Stimulated activated CD4-positive, alpha-beta T cell treated with anti-CD3 and anti-CD28 coated beads, Interleukin-1b, Interleukin-23, amount 100 ng/mL, for 4 hours (primary cell): ENCODE results near the gene PPP1R26.
A peak's percentile ranks its signal among the peaks of the same experiment; 100 is the strongest.

Source experiments
- DNase-seq, 2 donors: peaks; one replicate each; pipeline ENCODE4 v3.0.0-alpha.2; 2020; ENCODE audit warnings: low read depth in 2 of 2

Gene PPP1R26

GRCh38 chr9:135487281-135488012, 7.9 kb downstream of the PPP1R26 start:
- DNase-seq, result no peak

DNA sequence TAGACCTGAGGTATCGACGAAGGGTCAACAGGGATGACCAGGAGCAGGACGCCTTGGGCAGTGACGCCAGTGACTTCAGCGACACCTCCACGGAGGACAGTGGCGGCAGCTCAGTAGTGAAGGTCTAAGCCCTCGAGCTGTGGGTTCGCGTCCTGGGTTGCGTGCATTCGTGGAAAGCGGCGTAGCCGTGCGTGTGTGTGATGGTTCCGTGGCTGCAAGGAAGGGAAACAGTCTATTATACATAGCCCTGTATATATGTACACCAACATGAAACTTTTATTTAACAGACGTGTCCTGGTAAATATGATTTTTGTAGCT, 8.4 kb downstream of the PPP1R26 start:
- DNase-seq, result no peak

DNA sequence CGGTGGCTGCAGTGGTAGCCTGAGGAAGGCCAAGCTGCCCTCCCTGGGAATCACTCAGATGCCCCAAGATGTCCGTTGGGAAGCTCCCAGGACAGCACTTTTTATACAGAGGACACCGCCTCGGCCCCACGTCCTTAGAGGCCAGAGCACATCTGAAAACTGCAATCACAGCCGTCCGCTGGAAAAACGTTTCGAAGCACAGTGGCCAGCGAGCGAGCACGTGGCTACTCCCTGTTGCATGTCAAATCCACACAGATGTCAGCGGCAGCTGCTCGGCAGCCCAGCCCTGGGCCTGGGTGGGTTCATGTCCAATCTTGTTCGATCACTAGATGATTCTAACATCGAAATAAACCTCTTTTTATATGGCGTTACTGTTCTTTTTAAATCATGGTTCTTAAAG, 8.9 kb downstream of the PPP1R26 start:
- no peak for DNase-seq

DNA sequence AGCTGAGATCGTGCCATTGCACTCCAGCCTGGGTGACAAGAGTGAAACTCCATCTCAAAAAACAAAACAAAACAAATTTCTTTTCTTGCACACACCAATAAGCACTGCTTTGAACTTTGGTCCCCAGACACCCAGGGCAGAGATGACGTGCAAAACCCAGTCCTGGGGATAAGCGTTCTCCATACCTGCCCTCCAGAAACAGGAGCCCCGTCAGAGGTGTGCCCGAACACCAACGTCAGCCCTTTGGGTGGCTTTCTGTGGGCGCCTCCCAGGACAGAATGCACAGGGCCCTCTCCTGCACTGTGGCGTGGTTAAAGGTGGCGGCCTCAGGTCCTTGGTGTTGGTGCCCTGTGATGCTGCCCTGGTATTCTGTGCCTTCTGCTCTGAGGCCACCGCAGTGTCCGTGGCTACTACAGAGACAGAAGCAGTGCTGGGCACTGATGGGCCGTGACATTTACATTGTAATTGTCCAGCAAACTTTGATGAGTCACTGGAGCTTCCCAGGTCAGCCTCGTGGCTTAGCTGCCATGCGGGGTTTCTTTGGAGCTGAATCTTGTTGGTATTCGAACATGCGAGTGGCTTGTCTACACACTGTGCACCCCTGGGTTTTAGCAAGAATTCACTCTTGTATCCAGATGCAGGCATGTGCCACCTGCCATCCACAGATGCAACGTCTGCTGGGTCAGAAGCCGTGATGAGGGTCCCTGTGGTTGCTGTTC, 9.8 kb downstream of the PPP1R26 start:
- DNase-seq, result no peak

DNA sequence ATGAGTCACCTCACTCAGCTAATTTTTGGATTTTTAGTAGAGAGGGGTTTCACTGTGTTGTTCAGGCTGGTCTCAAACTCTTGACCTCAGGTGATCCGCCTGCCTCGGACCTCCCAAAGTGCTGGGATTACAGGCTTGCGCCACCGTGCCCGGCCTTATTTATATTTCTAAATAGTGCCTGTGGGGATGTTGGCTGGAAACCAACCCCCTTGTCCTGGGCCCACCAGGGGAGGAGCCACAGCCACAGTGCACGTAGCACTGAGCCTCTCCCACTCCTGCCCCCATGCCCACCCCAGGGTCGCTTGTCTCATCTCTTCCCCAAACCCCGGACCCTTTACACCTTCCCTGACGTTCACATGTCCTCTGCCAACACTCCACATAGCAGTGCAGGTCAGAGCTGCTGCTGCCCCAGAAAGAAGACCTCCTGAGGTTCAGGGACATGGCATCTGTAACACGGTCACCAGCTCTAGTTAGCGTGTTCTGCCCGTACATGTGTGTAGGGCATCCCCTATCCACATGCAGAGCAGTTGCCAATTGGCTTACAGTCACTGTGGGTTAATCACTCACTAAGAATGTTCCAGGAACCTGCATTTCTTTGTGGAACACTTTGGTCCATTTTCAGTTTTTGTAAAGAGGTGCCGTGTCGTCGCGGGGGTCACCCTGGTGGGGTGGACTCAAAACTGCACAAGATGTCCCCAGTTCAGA, 10.7 kb downstream of the PPP1R26 start:
- no peak for DNase-seq

DNA sequence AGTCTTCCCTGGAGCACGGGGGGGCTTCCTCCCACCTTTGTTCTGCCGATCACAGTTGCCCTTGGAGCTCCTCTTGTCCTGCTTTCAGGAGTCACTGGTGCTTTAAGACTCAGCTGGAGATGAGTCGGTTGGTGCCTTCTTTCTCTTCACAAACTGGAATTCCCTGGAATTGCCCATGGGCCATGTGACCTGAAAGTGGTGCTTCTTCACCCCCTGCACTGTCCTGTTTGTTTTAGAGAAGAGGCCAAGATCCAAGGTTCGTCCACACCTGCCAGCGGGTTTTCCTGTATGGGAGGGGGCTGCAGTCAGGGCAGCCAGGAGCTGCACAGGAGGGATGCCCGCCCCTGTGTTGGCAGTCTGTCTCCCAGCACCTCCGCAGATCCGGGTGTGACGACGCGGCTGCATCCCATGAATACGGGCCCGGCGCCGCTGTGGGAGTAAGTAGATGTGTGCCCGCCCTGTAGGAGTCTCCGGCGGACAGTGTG, 11.4 kb downstream of the PPP1R26 start:
- no peak for DNase-seq

DNA sequence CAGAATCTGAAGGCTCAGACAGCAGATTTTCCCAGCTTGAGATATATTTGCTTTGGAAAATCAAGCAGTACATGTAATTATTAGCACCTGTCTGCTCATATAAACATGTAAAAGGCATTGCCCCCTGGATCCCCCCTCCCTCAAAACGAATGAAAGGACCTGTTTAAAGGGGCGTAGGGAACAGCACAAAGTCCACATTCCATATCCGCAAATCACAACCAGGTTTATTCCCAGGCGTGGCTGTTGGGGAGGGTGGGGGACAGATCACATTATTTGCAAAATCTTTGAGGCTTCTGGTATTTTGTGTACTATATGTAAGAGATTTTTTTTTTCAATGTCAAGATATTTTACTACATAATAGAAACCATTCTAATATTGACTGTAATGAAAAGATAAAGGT, 12.2 kb downstream of the PPP1R26 start:
- no peak for DNase-seq

DNA sequence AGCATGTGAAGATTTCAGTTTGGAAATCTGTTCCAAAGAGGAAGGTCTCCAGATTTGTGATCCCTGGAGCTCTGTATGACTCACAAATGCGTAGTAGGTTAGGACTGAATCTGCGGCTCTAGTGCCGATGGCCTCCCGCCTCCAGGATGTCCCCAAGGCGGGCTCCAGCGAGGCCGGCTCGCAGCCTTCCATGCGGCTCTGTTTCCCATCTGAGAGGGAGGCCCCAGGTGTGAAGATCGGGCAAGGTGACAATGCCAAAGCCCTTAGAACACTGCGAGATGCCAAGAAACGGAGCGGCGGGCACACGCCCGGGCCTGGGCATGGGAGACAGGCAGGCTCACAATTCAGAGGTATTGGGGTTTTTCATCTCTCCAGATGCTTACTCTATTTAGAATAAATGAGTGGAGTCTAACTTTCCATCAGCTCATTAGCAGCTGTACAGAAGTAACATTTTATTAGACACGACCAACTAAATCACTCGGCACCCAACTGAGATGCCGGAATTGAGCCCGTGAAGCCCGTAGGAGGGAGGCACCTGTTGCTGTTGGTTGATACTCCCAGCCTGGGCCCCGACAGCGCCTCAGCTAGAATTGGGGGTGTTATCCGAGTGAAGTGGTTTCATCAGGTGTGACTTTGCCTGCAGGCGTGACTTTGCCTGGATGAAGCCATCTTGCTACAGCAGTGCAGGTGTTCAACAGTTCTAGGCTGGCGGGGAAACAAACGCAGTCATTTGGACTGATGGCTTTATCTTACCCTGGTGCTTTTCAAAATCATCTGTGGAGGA, 13.5 kb downstream of the PPP1R26 start:
- no peak for DNase-seq

DNA sequence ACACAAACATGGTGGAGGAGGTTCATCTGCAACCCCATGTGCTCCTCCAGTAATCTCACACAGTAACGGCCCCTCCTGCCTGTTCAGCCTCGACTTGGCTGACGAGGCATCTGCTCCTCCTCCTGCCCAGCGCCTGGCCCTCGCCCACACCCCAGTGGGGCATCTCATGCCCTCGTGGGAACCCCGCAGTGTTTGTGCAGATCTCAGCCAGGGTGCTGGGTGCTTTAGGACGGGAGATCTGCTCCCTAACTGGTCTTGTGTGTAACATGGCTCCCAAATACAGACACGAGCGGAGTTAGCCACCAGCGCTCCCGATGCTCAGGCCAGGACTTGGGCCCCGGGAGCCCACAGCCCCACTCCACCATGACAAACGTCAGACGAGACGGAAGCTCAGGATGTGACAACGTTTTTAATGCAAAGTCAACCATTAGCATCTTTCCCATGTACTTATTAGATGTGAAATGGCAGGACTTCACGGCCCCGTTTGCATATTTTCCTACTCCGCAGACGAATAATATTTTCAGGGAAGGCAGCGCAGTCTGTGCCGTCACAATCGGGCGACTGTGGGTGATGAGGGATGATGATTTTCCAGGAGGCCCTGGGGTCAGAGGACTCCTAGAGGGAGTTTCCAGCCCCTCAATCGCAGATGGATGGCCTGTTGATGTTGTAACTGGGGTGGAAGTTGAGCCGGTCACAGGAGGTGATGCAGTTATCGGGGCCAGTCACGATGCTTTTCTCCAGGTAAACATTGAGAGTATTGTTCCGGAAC, 15.4 kb downstream of the PPP1R26 start:
- no peak for DNase-seq

GRCh38 chr9:135498381-135499126, 19.0 kb downstream of the PPP1R26 start:
- DNase-seq, result no peak

DNA sequence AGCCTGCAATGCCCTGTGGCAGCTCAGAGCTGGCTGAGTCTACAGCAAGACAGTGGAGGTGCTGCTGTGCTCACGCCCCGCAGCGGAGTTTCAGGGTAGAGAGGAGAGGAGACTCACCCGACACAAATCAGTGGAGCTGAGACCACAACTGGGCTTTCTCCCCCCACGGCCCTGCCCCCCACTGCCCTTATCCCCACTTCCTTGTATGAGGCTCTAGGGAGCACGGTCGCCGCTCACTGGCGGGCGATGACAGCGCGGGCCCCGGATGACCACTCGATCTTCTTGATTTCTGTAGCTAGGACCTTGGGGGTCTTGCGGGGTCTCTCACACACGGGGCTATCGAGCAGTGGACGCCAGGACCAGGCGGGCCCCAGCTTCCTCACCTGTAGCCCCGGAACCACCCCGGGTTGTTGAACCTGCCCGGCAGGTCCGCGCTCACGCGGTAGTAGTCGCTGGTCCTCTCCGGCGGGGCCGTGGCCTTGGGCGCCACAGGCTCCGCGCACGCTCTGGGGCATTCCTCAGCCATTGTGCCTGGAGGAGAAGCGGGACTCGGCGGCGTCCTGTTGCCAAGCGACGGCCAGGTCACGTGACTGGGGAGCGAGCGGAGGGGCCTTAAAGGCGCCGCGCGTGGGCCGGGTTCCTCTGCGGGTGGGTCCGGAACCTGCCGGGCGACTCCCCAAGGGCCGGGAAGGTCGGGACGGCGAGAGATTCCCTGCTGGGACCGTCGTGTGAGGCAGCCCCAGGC, 19.9 kb downstream of the PPP1R26 start:
- DNase-seq, result peak; percentile 88 to 92

DNA sequence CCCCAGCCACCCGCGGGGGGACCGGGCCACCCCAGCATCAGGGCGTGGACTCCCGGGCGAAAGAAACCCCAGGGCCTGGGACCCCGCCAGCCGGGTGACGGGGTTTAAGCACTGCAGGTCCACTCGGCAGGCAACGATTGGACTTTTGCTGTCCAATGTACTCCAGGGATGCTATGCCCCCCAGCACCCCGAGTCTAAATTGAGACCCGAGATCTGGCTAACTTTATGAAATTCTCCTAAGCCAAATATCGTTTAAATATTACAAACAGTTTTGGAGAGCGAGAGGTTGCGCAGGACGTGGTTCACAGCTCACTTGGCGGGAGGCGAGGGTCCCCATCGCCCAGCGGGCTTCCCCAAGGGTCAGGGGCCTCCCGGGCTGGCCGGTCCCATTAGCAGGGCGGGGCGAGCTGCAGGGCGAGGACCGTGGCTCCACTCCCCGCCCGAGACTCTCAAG, 20.5 kb downstream of the PPP1R26 start:
- DNase-seq, result no peak

GRCh38 chr9:135500525-135501260, 21.1 kb downstream of the PPP1R26 start, which contains the start of gene MRPS2:
MRPS2 (plus strand) TSS chr9:135500682; CDS start chr9:135500711, 29 bp downstream.
- DNase-seq, result peak; percentile 68 to 82

- no peak for DNase-seq
Measured at GRCh38 chr9:135501261-135502167, 21.9 kb downstream of the PPP1R26 start.

DNA sequence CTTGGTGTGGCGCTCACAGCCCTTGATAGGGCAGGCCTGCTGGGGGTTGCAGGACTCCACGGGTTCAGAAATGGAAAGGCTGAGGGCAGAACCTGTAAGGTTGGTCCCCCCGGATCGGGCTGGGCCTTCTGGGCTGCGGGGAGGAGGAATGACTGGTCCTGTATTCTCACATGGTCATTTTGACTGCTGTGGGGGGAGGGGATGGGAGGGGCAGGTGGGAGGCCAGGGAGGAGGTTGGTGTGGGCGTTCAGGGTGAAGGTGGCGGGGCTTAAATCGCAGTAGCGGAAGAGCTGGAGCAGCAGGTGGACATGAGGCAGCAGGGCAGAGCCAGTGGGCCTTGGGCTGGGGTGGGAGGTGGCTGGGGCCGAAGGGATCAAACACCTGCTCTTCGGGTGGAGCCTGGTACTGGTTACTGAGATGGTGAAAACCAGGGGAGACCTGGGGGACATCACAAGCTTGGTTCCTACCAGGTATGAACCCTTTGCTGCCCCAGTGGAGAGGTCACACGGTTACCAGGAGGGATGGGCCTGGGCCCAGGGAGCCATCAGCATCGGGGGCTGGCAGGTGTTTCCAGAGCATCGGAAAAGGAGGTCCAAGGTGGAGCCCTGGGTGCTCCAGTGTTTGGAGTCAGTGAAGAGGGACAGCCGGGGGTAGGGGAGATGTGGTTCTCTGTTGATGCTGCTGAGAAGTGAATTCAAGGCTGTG, 22.7 kb downstream of the PPP1R26 start:
- no peak for DNase-seq

DNA sequence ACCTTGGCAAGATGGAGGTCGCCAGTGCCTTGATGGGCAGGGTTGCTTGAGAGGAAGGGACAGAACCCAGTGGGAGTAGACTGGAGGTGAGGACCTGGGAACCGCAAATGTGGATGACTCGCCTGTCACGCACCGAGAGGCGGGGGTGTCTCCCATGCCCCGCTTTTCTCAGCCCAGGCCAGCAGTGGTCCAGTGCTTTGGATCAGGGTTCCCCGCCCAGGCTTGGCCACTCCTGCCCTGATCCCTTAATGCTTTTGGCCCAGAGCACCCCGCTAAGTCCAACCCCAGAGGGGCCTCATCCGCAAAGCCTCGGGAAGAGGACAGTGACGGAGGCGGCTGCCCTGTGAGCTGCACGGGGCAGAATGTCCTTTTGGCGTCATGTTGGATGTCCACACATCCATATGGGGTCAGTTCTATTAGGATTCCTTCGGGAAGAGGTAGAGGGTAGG, 23.3 kb downstream of the PPP1R26 start:
- DNase-seq, result no peak
